Activated CD4-positive, CD25-positive, alpha-beta regulatory T cell treated with anti-CD3 and anti-CD28 coated beads, Interleukin-2, amount 50 U/mL, for 24 hours (primary cell): ENCODE measurements around the gene SOBP.

Experiments used
- ATAC-seq, 2 donors: fragments of 150-1000 bp; cut with Tn5 transposase; one replicate each; pipeline ENCODE4 v1.10.0; 2021; ENCODE audit warnings: mild to moderate bottlenecking in 1 of 2, moderate library complexity in 1 of 2

The SOBP gene

GRCh38 chr6:107622269-107622668, 132.4 kb downstream of the SOBP start:
- ATAC-seq = no peak

GRCh38 chr6:107624050-107624449, 134.1 kb downstream of the SOBP start:
- ATAC-seq = no peak

- ATAC-seq = no peak
These were observed 134.6 kb downstream of the SOBP start for GRCh38 chr6:107624541-107624940.

- no peak for ATAC-seq
These were observed 135.3 kb downstream of the SOBP start for GRCh38 chr6:107625264-107625663.

GRCh38 chr6:107626645-107627044, 136.7 kb downstream of the SOBP start:
- ATAC-seq = no peak

GRCh38 chr6:107627969-107628368, 138.1 kb downstream of the SOBP start:
- no peak for ATAC-seq

- no peak for ATAC-seq
These were observed 139.0 kb downstream of the SOBP start for GRCh38 chr6:107628878-107629277.

- ATAC-seq = no peak
These were observed 139.7 kb downstream of the SOBP start for GRCh38 chr6:107629548-107630129.

- ATAC-seq = no peak
These were observed 140.5 kb downstream of the SOBP start for GRCh38 chr6:107630348-107630977.

GRCh38 chr6:107632381-107633136, 142.6 kb downstream of the SOBP start:
- no peak for ATAC-seq

GRCh38 chr6:107633680-107634323, 143.9 kb downstream of the SOBP start:
- no peak for ATAC-seq

GRCh38 chr6:107634324-107635056, 144.6 kb downstream of the SOBP start:
- peak in 1 of 2 donors; percentile 46 for ATAC-seq

GRCh38 chr6:107635057-107635515, 145.2 kb downstream of the SOBP start:
- ATAC-seq = no peak

GRCh38 chr6:107636486-107636885, 146.6 kb downstream of the SOBP start:
- no peak for ATAC-seq

GRCh38 chr6:107637316-107638315, 147.7 kb downstream of the SOBP start:
- ATAC-seq = no peak

- ATAC-seq = no peak
These were observed 148.6 kb downstream of the SOBP start for GRCh38 chr6:107638493-107638892.

- ATAC-seq = no peak
These were observed 149.6 kb downstream of the SOBP start for GRCh38 chr6:107639511-107639910.

- ATAC-seq = no peak
These were observed 151.2 kb downstream of the SOBP start for GRCh38 chr6:107641071-107641470.

- no peak for ATAC-seq
These were observed 151.6 kb downstream of the SOBP start for GRCh38 chr6:107641500-107641941.

GRCh38 chr6:107642095-107642860, 152.4 kb downstream of the SOBP start:
- no peak for ATAC-seq
